HFF-Myc (cell line): ENCODE data around the gene PRTFDC1.
A peak's percentile ranks its signal among the peaks of the same experiment; 100 is the strongest.

ENCODE experiments used
- DNase-seq: peaks from one replicate; pipeline ENCODE4 v3.0.0-alpha.2; 2011; ENCODE audit warnings: low read depth; ENCODE audit errors: extremely low read depth
- H3K4me3 ChIP-seq: replicated peaks from 2 replicates; pipeline ENCODE4 v1.5.1; 2011; ENCODE audit warnings: low read depth, mild to moderate bottlenecking, control low read depth, low read length
- TF ChIP-seq, protein P1 (sequence below): IDR thresholded peaks from 2 replicates; pipeline ENCODE4 v1.5.1; 2012; ENCODE audit warnings: mild to moderate bottlenecking, low read depth, low read length, control low read depth; ENCODE audit errors: missing control alignments

The PRTFDC1 gene, protein sequence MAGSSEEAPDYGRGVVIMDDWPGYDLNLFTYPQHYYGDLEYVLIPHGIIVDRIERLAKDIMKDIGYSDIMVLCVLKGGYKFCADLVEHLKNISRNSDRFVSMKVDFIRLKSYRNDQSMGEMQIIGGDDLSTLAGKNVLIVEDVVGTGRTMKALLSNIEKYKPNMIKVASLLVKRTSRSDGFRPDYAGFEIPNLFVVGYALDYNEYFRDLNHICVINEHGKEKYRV

DNA sequence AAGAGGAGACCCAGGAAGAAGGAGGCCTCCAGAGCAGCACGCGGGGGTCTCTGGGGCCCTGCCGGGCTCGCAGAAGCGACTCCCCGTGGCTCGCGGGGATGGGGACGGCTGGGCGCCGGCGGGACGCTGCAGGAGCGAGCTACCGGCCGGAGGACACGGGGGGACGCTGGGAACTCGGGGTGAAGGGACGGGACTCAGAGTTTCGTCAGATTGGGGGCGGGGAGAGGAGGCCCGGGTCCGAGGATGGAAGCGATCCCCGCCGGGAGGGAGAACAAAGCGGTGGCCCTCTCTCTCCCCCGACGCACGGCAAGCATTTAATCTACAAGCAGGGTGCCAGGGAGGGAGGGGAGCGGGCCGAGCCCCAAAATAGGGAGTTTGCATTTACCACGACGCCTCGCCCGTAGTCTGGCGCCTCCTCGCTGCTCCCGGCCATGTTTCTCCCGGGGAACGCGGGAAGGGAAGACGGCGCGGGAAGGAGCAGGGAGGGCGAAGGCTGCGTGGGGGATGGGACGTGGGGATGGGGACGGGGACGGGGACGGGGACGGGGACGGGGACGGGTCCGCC is at the start of gene PRTFDC1:
PRTFDC1 (minus strand) TSS at position 464 of the 564 bp plus-strand sequence; CDS start at position 433, 31 bp downstream.
- TF ChIP-seq, protein P1, sequence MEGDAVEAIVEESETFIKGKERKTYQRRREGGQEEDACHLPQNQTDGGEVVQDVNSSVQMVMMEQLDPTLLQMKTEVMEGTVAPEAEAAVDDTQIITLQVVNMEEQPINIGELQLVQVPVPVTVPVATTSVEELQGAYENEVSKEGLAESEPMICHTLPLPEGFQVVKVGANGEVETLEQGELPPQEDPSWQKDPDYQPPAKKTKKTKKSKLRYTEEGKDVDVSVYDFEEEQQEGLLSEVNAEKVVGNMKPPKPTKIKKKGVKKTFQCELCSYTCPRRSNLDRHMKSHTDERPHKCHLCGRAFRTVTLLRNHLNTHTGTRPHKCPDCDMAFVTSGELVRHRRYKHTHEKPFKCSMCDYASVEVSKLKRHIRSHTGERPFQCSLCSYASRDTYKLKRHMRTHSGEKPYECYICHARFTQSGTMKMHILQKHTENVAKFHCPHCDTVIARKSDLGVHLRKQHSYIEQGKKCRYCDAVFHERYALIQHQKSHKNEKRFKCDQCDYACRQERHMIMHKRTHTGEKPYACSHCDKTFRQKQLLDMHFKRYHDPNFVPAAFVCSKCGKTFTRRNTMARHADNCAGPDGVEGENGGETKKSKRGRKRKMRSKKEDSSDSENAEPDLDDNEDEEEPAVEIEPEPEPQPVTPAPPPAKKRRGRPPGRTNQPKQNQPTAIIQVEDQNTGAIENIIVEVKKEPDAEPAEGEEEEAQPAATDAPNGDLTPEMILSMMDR = no peak
- peak within 1 kb of the TSS; percentile 42 for H3K4me3 ChIP-seq
- DNase-seq = no peak

DNA sequence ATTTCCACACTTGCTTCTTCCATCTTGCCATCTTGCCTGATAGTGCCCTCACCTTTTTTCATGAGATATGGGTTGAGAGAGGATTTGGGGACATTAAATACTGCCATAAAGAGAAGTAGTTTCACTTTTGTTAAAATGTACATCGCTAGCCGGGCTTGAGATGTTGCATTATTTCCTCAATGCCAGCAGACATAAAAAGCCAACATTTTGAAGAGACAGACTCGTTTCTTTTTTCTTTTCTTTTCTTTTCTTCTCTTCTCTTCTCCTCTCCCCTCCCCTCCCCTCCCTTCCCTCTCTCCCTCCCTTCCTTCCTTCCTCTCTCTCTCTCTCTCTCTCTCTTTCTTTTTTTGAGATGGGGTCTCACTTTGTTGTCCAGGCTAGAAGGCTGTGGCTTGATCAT is 45.6 kb upstream of the PRTFDC1 start:
- no peak overlapping the region for H3K4me3 ChIP-seq
- TF ChIP-seq, protein P1 = no peak
- no peak for DNase-seq

DNA sequence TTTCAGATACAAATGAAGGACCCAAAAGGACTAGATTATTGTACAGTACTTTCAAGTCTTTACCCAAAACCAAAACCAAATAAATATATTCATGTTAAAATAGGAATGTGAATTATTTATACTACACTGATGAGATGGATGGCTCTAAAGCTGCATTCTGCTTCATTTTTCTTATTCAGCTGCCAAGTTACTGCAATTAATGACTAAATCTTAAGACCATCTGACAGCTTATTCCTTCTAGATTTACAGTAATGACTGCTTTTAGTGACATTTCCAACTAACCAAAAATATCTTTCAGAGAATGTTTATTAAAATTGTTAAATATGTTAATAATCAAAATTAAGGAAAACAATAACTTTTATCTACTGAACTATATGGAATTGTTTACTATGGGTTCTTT is 42.7 kb upstream of the PRTFDC1 start:
- TF ChIP-seq, protein P1 = no peak
- no peak overlapping the region for H3K4me3 ChIP-seq
- DNase-seq = no peak

DNA sequence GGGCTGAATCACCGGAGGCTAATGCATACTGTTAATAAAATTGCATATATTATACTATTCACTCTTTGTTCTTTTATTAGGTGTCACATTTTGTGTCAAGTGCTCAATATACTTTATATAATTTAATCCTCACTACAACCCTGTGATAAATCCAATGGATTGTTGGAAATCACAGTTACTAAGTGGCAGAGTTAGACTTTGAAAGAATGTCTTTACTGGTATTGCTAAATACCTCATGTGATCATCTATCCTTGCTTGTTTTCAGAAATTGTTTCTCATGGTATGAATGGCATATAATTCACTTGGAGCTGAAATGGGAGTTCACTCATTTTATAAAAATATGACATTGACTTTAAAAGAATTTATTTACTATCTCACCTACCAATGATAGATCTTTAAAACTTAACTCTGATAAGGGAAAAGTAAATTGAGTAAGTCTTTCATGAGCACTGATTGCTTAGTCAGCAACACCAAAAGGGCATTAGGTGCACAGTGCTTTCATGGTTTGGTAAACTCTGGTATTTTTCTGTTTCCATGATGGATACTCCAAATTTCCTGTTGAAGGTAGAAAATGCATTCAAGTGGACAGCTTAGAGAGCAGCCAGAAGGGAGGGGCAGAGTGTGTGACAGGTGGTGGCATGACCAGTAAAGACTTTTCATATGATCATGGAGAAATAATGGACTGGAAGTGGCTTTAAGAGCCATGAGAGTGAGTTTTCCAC is 41.0 kb upstream of the PRTFDC1 start:
- no peak overlapping the region for H3K4me3 ChIP-seq
- TF ChIP-seq, protein P1 = no peak
- DNase-seq = no peak

DNA sequence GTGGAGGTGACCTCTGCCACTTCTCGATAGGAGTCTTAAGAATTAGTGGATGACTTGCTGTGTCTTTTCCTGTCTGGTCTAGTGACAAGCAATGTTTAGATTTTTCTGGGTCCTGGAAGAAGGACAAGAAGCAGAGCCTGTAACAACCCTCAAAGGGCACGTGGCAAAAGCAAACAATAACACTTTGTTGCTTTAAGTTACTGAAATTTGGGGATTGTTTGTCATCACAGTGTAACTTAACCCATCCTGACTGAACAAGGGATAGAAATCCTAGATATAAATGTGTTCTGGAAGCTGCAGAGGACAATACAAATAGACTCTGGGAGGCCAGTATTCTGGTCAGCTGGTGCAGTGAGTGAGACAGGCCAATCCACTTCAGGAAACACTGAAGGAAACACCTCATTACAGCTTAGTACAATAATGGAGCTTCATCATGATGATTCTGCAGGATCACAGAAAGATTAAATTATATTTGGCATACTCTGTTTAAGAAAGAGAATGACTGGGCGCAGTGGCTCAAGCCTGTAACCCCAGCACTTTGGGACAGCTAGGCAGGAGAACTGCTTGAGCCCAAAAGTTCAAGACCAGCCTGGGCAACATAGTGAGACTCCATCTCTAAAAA is 40.2 kb upstream of the PRTFDC1 start:
- no peak overlapping the region for H3K4me3 ChIP-seq
- DNase-seq = no peak
- TF ChIP-seq, protein P1 = no peak

DNA sequence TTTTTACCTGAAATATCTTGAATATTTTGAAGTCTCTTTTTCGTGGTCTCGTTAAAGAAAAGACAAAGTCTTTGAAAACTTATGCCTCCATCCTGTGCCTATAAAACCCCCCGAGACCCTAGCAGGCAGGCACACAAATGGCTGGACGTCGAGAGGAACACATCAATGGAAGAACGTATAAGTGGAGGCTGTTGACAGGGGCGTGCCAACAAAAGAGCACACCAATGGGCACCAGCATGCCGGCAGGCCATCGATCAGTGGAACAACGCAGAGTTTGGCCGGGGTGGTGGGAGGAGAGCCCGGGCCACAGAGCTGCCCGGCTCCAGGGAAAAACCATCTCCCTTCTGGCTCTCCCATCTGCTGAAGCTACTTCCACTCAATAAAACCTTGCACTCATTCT is 38.9 kb upstream of the PRTFDC1 start:
- DNase-seq = no peak
- H3K4me3 ChIP-seq = no peak overlapping the region
- TF ChIP-seq, protein P1 = no peak
